GM12878 (cell line): ENCODE measurements around the gene GIPC1. TPM values are rescaled to one million over a fixed set of nuclear protein-coding genes. Genes with fewer than 3 reads are reported as not detected.
A peak's percentile ranks its signal among the peaks of the same experiment; 100 is the strongest.

Experiments used
- BHLHE40 ChIP-seq, 2 experiments: fragments of 450-650 bp in 1 of 2; IDR thresholded peaks; 2 replicates each; pipeline ENCODE4 v1.6.1; 2011 to 2017; ENCODE audit warnings: low read depth in 2 of 2, borderline replicate concordance in 1 of 2, improper control_type of control experiment in 1 of 2, low read length in 1 of 2, mild to moderate bottlenecking in 1 of 2
- CHD4 ChIP-seq: fragments of 200-600 bp; sonication (generic); IDR thresholded peaks from 2 replicates; pipeline ENCODE4 v1.6.1; 2016; ENCODE audit warnings: mild to moderate bottlenecking
- IRF4 ChIP-seq: IDR thresholded peaks from 2 replicates; pipeline ENCODE4 v1.6.1; 2011; ENCODE audit warnings: low read depth, low read length
- KLF5 ChIP-seq: fragments of 450-650 bp; IDR thresholded peaks from 2 replicates; pipeline ENCODE4 v1.6.1; 2014; ENCODE audit warnings: mild to moderate bottlenecking; ENCODE audit not compliant: partially characterized antibody
- LARP7 ChIP-seq: fragments of 450-650 bp; IDR thresholded peaks from 2 replicates; pipeline ENCODE4 v1.6.1; 2017; ENCODE audit warnings: mild to moderate bottlenecking
- MXI1 ChIP-seq: fragments of 150-350 bp; IDR thresholded peaks from 2 replicates; pipeline ENCODE4 v1.6.1; 2011; ENCODE audit warnings: low read depth, mild to moderate bottlenecking, inconsistent platforms, low read length, improper control_type of control experiment
- MYB ChIP-seq: fragments of 150-350 bp; IDR thresholded peaks from 2 replicates; pipeline ENCODE4 v1.6.1; 2014; ENCODE audit warnings: mild to moderate bottlenecking, low read depth, low read length, borderline replicate concordance
- NKRF ChIP-seq: fragments of 450-650 bp; conservative IDR thresholded peaks from 2 replicates; pipeline ENCODE4 v1.6.1; 2017; ENCODE audit warnings: mild to moderate bottlenecking, moderate library complexity
- PKNOX1 ChIP-seq: fragments of 450-650 bp; IDR thresholded peaks from 2 replicates; pipeline ENCODE4 v1.6.1; 2016; ENCODE audit warnings: mild to moderate bottlenecking
- POLR2AphosphoS2 ChIP-seq: IDR thresholded peaks from 2 replicates; pipeline ENCODE4 v1.6.1; 2011; ENCODE audit warnings: low read depth, mild to moderate bottlenecking, low read length, improper control_type of control experiment, moderate library complexity
- SUPT20H ChIP-seq: IDR thresholded peaks from 2 replicates; pipeline ENCODE4 v1.6.1; 2011; ENCODE audit warnings: low read depth, mild to moderate bottlenecking, low read length, moderate library complexity, borderline replicate concordance; ENCODE audit not compliant: control insufficient read depth
- ZBED1 ChIP-seq: IDR thresholded peaks from 2 replicates; pipeline ENCODE4 v1.6.1; 2016; ENCODE audit warnings: borderline replicate concordance
- ZBTB11 ChIP-seq: fragments of 450-650 bp; formaldehyde crosslinking; IDR thresholded peaks from 2 replicates; pipeline ENCODE4 v1.5.0; 2022; ENCODE audit warnings: mild to moderate bottlenecking, missing genetic modification characterization
- ZBTB33 ChIP-seq: fragments of 450-650 bp; IDR thresholded peaks from 2 replicates; pipeline ENCODE4 v1.6.1; 2017; ENCODE audit warnings: mild to moderate bottlenecking
- polyA plus RNA-seq, 11 experiments: library from polyadenylated mRNA; depleted of rRNA in 4 of 11; unstranded in 6 of 11; stranded (reverse) in 5 of 11; fragments of >200 nt; fragmentation: Nextera tagmentation in 4 of 11; fragmentation: Illumina TruSeq in 1 of 11; extraction: Ambion mirVana in 4 of 11; extraction: Trizol in 1 of 11; gene quantifications; 1 replicate in 1 of 11; 2 replicates in 10 of 11; pipeline versions ENCODE4 v1.2.1 to v1.2.3, GENCODE V29; 2011 to 2016; ENCODE audit warnings: inconsistent platforms in 2 of 11, missing spikeins in 2 of 11, low read depth in 1 of 11
- total RNA-seq, 4 experiments: library from RNA; depleted of rRNA in 3 of 4; stranded (reverse); fragments of >200 nt in 3 of 4; fragmentation: Illumina TruSeq in 1 of 4; extraction: Trizol in 1 of 4; gene quantifications; 2 replicates each; pipeline versions ENCODE4 v1.2.1 to v1.2.3, GENCODE V29; 2013 to 2021
- TF ChIP-seq, protein P1 (sequence below): fragments of 450-650 bp; IDR thresholded peaks from 2 replicates; pipeline ENCODE4 v1.6.1; 2017; ENCODE audit warnings: mild to moderate bottlenecking, moderate library complexity

The GIPC1 gene
- total and polyA plus RNA-seq, 10 of the 15 experiments (the other 5 are each of a cell fraction or from before 2014, with no cell fraction given), result 0.47 to 24.1 (median 13.6) TPM

GRCh38 chr19:14529254-14530004, 33.5 kb upstream of the GIPC1 start, which contains the start of gene TECR (continued):
- TF ChIP-seq ZBTB11 (CRISPR knock-in tag) (no peak), MXI1 (peak; percentile 88), ZBED1 (no peak), BHLHE40 (IDR thresholded peaks at IDR 0.05; ENCODE audit: borderline replicate concordance in 1 of 2, low read depth in 2 of 2, low read length in 1 of 2) (peak in 1 of 2 experiments; percentile 77; a peak in 1 of 4 replicates), ZBTB33 (no peak), IRF4 (no peak), MYB (no peak), CHD4 (no peak), SUPT20H (no peak), POLR2AphosphoS2 (peak; percentile 96), NKRF (peak; percentile 75), PKNOX1 (peak; percentile 99), KLF5 (peak; percentile 57), LARP7 (peak; percentile 86; the same call in 1 of the 2 replicates)
- TF ChIP-seq, protein P1, sequence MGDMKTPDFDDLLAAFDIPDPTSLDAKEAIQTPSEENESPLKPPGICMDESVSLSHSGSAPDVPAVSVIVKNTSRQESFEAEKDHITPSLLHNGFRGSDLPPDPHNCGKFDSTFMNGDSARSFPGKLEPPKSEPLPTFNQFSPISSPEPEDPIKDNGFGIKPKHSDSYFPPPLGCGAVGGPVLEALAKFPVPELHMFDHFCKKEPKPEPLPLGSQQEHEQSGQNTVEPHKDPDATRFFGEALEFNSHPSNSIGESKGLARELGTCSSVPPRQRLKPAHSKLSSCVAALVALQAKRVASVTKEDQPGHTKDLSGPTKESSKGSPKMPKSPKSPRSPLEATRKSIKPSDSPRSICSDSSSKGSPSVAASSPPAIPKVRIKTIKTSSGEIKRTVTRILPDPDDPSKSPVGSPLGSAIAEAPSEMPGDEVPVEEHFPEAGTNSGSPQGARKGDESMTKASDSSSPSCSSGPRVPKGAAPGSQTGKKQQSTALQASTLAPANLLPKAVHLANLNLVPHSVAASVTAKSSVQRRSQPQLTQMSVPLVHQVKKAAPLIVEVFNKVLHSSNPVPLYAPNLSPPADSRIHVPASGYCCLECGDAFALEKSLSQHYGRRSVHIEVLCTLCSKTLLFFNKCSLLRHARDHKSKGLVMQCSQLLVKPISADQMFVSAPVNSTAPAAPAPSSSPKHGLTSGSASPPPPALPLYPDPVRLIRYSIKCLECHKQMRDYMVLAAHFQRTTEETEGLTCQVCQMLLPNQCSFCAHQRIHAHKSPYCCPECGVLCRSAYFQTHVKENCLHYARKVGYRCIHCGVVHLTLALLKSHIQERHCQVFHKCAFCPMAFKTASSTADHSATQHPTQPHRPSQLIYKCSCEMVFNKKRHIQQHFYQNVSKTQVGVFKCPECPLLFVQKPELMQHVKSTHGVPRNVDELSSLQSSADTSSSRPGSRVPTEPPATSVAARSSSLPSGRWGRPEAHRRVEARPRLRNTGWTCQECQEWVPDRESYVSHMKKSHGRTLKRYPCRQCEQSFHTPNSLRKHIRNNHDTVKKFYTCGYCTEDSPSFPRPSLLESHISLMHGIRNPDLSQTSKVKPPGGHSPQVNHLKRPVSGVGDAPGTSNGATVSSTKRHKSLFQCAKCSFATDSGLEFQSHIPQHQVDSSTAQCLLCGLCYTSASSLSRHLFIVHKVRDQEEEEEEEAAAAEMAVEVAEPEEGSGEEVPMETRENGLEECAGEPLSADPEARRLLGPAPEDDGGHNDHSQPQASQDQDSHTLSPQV, result no peak
